Activated CD4-positive, alpha-beta T cell treated with anti-CD3 and anti-CD28 coated beads, Interleukin-2, amount 50 U/mL, for 1 hour (primary cell): Measurements from ENCODE around the gene CDK5RAP1.
"Not testable (repeated sequence)": the region's sequence is repeated elsewhere in the genome, so short reads cannot be mapped to it uniquely, and the experiment has no call there.

Experiments used
- DNase-seq: peaks from one replicate; pipeline ENCODE4 v3.0.0-alpha.2; 2020

The CDK5RAP1 gene

DNA sequence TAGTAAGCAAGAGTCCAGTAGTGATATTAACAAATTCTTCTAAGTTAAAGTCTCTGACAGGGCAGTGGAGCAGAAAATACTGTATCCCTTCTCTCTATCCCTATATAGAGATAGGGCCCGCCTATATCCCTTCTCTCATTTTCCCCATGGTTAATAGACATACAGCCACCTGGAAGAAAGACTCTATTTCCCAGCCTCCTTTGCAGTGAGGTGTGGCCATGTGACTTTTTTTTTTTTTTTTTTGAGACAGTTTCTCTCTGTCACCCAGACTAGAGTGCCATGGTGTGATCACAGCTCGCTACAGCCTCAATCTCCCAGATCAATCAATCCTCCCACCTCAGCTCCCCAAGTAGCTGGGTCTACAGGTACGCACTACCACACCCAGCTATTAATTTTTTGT is 16.7 kb upstream of the CDK5RAP1 start:
- no peak for DNase-seq

DNA sequence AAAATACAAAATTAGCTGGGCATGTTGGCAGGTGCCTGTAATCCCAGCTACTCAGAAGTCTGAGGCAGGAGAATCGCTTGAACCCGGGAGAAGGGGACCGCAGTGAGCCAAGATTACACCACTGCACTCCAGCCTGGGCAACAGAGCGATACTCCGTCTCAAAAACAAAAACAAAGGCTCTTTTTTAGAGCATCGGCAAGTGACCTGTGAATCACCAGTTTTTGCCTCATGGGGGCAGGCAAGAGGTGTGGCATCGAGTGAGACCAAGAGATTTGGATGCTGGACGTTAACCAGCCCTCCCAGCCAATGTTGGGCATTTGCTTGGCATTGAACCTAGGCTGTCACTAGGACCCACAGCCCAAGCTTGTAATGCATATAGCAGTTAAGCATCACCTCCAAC is 14.6 kb upstream of the CDK5RAP1 start:
- DNase-seq: no peak

DNA sequence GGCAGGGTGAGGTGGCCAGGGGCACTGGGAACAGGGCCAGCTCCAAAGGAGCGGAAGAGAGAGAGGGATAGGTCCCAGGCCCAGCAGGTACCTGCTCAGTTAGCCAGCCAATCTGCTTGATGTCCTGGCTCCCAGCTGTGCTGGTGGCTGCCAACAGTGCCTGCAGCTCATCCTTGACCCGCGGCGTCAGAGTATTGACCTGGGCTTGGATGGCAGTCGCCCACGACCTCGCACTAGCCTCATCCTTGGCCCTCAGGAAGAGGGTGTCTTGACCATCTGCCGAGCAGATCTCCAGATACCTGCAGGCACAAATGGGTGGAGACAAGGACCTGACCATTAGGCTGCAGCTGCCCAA is 11.1 kb upstream of the CDK5RAP1 start:
- DNase-seq: no peak

DNA sequence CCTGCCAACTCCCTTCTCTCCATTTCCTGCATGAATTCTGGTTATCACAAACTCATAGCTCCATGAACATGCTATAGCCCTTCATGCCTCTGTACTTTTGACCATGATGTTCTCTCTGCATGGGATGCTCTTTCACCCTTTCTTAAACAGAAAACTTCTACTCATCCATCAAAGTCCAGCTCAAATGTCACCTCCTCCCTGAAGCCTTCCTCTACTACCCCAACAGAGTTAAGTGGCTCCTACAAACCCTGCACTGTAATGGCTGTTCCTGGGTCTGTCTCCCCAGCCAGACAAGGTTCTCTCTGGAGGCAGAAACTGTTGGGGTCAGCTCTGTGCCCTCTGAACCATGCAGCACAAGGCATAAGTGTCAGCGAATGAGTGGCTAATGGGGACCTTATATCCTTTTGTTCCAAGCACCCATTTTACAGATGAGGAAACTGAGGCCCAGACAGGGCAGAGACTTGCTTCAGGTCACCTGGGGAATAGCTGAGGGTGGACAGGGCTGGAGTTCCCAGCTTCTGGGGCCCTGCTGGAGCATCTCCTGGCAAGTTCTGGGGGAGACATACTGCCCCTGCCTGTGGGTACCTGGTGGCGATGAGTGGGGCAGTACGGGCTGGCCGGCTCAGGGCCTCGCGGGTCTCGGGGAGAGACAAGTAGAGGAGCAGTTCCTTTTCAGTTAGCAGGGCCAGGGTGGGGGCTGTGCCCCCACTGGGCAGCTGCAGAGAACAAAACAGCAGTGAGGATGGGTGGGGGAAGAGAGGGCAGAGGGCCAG is 10.6 kb upstream of the CDK5RAP1 start:
- no peak for DNase-seq

DNA sequence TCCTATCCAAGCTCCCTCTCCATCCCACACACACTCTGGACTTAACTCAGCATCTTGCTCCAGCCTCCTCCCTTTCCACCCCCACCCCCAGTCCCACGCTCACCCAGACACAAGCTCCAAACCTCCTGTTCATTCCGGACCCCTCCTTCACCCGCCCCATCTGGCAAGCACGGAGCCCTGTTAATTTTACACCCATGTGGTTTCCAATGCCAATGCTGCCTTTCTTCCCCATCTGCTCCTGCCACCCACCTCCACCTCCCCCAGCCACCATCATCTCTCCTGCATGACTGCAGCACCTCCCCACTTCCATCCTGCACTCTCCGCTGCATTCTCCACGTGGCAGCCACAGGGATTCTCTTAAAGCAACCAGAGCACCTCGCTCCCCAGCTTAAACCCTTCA is 9.9 kb upstream of the CDK5RAP1 start:
- DNase-seq: no peak

DNA sequence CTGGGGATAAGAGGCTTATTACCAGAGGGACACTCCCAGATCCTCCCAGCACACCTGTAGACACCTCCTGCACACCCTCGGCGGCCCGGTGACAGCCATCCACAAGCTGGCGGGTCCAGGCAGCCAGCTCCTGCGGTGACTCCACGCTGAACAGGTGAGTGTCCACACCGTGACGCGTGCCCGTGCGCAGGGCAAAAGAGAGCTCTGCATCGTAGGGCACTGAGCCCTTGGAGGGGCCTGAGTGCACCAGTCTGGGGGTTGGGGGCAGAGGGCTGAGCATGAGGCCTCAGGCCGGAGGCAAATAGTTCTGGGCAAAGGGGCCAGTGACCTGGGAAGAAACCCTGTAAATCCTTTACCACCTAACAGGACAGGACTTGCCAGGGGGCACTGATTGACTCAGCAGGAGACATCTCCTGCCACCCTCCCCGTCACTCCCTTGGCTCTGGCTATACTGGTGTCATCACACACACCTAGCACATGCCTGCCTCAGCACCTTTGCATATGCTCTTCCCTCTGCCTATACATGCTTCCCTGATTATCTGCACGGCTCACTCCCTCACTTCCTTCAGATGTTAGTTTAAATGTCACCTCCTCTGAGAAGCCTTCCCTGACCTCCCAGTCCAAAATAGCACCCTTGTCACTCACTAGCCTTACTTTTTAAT is 8.9 kb upstream of the CDK5RAP1 start:
- no peak for DNase-seq

DNA sequence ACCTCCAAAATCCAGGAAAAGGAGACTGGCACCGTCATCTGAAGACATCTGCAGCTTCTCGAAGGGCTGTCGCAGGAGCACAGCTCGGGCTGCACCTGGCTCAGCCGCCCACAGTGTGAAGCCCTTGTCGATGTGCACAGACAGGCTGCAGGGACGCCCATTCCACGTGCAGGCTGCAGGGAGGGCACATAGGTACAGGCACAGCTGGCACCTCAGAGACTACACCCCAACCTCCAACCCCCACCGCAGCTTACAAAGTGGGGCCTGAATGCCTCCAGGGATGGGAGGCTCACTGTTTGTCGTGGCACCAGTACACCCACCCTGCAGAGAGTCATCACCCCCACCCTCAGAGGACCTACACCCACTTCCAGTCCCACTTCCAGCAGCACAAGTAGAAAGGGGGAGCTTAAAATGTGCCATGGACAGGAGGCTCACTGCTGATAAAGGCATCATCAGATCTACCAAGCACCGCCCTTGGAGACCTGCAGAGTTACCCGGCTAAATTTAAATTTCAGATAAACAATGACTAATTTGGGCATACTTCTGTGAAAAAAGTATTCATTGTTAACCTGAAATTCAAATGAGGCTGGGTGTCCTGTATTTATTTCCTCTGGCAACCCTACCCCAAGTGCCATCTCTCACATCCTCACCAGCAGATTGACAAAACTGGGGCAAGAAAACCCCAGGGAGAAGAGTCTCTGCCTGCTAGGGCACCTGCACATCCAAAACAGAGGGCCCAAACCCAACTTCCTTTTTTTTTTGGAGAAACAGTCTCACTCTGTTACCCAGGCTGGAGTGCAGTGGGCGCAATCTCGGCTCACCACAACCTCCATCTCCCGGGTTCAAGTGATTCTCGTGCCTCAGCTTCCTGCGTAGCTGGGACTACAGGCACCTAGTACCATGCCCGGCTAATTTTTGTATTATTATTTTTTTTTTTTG is 7.7 kb upstream of the CDK5RAP1 start:
- DNase-seq: no peak

DNA sequence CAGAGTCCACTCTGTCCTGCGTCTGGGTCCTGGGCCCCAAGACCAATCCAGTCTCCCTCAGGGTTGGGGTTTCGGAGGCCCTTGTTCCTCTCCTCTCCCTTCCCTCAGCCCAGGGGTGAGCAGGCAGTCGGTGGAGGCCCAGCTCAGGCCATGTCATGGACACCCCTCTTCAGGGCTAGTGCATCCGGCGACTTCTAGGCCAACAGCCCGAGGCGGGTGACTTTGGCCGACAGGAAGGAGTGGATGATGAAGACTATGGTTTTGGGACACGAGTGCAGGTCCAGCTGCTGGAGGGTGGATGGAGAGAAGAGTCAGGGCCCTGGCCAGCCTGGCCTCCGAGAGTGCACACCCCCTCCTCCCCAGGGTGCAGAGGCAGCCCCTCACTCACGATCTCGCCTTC is 7.0 kb upstream of the CDK5RAP1 start:
- no peak for DNase-seq

DNA sequence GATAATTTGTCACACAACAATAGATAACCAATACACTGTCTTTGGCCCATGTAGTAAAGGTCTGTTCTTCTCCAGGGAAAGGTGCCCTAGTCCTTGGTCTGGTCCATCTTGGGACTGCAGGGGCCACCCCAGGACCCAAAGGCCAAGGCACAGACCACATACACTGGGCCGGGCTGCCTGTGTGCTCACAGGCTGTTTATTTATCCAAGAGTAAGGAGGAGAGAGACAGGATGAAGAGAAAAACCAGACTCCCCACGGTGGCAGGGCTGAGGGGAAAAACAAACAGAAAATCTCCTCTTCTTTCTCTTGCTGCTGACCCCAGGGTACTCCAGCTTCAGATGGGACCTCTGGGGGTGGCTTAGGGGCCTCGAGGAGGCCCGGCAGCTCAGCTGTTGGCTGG is 6.5 kb upstream of the CDK5RAP1 start:
- no peak for DNase-seq

DNA sequence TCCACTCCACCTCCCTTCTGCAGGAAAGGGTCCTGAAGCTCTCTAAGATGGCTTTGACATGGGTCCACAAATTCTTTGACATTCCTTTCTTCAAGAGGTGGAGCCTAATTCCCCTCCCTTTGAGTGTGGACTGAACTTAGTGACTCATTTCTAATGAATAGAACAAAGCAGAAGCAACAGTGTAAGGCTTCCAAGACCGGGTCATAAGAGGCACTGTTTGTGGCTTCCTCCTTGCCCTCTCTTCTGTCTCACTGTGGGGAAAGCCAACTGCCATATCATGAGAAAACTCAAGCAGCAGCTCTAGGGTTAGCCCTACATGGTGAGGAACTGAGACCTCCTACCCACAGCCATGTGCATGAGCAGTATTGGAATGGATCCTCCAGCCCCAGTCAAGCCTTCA is 5.9 kb upstream of the CDK5RAP1 start:
- no peak for DNase-seq

DNA sequence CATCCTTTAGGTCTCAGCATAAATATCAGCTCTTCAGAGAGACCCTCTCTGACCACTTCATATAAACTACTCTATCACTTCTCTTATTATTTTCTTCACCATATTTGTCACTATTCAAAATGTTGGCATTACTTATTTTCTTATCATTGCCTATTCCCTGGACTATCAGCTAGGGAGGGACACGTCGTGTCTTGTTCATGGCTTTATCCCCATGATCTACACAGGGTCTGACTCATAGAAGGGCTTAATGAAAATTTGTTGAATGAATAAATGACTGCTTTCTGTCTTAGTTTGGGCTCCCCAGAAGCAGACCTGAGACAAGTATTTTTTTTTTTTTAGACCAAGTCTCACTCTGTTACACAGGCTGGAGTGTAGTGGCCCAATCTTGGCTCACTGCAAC is 3.0 kb upstream of the CDK5RAP1 start:
- DNase-seq: no peak

DNA sequence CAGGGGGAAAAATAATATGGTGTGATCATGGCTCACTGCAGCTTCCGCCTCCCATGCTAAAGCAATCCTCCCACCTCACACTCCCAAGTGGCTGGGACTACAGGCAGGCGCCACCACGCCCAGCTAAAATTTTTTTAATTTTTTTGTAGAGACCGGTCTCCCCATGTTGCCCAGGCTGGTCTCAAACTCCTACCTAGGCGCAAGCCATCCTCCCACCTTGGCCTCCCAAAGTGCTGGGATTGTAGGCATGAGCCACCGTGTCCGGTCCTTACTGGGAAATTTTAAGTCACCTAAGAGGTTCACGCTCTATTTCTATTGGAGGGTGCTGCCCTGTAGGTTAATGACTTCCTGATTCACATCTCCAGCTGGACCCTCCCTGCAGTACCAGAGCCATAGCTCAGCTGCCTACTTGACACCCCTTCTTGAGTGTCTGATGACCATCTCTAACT is 626 bp upstream of the CDK5RAP1 start:
- no peak for DNase-seq

DNA sequence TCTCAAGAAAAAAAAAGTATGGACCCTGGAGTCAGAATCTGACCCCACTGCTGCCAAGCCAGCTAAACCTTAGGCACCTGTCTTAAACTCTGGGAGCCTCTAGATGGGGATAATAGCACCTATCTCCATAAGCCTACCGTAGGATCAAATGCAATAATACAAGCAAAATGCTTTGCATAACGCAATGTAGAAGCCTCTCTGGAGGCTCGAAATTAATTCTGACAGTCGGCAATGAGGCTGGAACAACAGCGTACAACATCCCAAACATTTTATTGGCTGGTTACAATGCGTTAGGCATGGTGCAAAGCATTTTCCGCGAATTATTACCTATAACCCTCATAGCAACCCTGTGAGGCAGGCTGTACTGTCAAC is 521 bp downstream of the CDK5RAP1 start:
- DNase-seq: no peak

DNA sequence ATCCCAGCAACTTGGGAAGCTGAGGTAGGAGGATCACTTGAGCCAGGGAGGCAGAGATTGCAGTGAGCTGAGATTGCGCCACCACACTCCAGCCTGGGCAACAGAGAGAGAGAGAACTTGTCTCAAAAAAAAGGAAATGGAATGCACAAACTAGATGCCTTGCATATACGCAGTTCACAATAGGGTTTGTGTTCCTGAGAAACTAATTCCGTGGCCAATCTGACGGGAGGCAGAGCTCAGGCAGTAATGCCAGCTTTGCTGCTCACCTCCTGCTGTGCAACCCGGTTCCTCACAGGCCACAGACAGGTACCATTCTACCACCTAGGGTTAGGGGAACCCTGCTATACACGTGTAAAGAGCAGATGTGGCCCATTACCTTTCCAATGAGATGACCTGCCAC is 1.4 kb downstream of the CDK5RAP1 start:
- DNase-seq: no peak

DNA sequence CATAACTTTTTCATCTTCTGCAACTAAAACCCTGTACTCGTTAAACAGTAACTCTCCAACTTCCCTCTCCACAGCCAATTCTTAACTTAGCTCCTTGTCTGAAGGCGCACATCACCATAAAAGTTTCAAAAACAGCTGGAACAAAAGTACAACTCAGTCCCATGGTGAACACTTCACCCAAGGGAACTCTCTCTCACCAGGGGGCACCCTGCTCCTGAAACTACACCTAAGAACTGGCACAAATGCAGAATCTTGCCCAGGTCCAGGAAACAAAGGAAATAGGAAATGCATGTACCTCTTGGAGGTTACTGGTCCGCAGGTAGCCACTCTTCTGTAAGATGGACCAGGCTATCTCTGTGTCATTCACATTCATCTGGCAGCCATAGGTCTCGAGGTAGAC is 6.6 kb downstream of the CDK5RAP1 start:
- no peak for DNase-seq

DNA sequence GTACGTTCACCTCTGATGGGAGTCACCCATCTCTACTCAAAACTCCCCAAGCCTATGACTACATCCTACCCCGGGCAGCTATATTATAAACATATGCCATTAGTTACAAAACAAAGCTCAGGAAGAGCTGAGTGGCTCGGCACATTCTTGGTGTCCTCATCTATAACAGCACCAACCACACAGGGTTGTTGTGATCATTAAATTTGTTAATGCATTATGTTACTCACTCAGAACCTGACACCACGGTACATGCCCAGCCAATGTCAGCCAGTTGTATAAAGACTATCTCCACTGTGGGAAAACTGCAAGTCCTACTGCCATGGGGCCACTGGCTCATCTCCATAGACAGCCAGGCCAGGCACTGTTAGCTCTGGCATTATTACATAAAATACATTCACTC is 7.7 kb downstream of the CDK5RAP1 start:
- no peak for DNase-seq

DNA sequence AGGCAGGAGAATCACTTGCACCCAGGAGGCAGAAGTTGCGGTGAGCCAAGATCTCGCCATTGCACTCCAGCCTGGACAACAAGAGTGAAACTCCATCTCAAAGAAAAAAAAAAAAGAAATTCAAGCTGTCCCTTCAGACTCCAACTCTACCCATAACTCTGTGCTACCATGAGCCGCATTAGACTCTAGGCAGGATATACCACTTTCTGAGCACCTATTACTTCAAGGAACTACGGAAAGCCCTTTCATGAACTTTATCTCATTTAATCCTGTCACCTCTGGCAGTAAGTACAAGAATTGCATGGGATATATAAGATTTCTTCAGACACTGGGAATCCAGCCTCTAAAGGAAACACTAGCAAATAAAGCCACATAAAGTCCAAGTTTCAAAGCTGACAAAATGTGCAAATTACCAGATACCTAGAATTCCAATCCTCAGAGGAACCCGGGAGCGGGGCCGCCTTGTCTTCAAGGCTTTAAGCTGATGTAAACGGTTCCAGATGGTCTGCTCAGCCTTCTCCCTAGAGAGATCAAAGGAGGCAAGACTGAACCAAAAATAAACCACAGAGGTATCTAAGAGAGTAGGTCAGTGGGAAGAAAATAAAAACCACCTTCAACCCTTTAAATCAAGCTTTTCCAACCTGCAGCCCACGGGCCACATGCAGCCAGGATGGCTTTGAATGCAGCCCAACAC is 9.4 kb downstream of the CDK5RAP1 start:
- DNase-seq: no peak

DNA sequence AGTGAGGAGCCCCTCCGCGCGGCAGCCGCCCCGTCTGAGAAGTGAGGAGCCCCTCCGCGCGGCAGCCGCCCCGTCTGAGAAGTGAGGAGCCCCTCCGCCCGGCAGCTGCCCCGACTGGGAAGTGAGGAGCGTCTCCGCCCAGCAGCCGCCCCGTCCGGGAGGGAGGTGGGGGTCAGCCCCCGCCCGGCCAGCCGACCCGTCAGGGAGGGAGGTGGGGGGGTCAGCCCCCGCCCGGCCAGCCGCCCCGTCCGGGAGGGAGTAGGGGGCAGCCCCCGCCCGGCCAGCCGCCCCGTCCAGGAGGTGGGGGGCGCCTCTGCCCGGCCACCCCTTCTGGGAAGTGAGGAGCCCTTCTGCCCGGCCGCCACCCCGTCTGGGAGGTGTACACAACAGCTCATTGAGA is 12.0 kb downstream of the CDK5RAP1 start:
- DNase-seq: not testable (repeated sequence)

DNA sequence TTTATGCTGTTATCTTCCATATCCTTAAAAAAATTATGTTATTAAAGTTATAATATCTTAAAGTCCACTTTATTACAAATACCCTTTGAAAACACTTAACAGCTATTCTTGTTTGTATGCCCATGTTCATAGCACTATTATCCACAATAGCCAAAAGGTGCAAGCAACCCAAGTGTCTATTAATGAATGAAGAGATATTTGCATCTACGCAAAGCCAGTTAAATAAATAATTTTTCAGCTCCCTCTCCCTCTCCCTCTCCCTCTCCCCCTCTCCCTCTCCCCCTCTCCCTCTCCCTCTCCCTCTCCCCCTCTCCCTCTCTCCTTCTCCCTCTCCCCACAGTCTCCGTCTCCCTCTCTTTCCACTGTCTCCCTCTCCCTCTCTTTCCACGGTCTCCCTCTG is 13.1 kb downstream of the CDK5RAP1 start:
- no peak for DNase-seq

DNA sequence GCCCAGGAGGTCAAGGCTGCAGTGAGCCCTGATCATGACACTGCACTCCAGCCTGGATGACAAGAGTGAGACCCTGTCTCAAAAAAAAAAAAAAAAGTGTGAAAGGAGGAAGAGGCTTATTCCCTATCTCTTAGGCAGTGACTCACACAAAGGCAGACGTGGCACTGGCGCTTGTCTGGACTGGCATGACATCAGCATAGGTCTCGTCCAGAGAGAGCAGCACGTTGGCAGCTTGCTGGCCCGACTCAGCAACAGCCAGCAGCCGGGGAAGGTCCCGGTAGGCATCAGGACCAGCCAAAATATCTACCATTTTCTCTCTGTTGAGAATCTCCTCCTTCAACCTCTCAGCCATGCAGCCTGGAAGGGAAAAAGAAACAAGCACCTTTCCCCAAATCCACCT is 14.1 kb downstream of the CDK5RAP1 start:
- no peak for DNase-seq

DNA sequence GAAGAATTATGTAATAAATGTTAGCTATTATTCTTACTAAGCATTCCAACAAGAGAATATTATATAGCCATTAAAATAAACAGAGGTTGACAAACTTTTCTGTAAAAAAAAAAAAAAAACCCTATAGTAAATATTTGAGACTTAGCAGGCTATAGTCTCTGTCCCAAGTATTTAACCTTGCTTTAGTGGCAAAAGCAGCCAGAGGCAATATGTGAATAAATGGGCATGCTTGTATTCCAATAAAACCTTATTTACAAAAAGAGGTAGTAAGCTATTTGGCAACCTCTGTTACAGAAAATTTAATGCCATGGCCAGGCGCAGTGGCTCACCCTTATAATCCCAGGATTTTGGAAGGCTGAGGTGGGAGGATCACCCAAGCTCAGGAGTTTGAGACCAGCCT is 14.6 kb downstream of the CDK5RAP1 start:
- DNase-seq: no peak

DNA sequence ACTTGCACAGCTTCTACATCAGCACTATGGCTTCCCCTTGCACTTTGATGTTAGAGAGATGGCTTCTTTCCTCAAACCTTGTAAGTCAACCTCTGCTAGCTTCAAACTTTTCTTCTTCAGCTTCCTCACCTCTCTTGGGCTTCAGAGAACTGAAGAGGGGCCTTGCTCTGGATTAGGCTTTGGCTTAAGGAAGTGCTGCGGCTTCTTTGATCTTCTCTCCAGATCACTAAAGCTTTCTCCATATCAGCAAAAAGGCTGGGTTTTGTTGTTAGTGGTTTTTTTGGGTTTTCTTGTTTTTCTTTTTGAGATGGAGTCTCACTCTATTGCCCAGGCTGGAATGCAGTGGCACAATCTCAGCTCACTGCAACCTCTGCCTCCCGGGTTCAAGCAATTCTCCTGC is 24.0 kb downstream of the CDK5RAP1 start:
- no peak for DNase-seq
